HepG2 (cell line): Measurements from ENCODE around the gene JMY.

Experiments used
- EZH2 ChIP-seq: conservative IDR thresholded peaks from 2 replicates; pipeline ENCODE4 v1.6.1; 2012; ENCODE audit warnings: mild to moderate bottlenecking, low read depth, low read length, moderate library complexity
- POLR2AphosphoS2 ChIP-seq: IDR thresholded peaks from 2 replicates; pipeline ENCODE4 v1.6.1; 2011; ENCODE audit warnings: low read depth, low read length, improper control_type of control experiment
- U2AF1 ChIP-seq: fragments of 200-400 bp; formaldehyde crosslinking; optimal IDR thresholded peaks from 2 replicates; pipeline ENCODE3; 2017; ENCODE audit warnings: mild to moderate bottlenecking, low read depth, low read length
- ZSCAN22 ChIP-seq: sonication (generic); formaldehyde crosslinking; IDR thresholded peaks from 2 replicates; pipeline ENCODE4 v1.4.0; 2020; ENCODE audit warnings: mild to moderate bottlenecking, missing genetic modification reagents
- TF ChIP-seq, protein P1 (sequence below): sonication (generic); formaldehyde crosslinking; IDR thresholded peaks from 2 replicates; pipeline ENCODE4 v1.5.0; 2020; ENCODE audit warnings: mild to moderate bottlenecking, missing genetic modification reagents, moderate library complexity

DNA sequence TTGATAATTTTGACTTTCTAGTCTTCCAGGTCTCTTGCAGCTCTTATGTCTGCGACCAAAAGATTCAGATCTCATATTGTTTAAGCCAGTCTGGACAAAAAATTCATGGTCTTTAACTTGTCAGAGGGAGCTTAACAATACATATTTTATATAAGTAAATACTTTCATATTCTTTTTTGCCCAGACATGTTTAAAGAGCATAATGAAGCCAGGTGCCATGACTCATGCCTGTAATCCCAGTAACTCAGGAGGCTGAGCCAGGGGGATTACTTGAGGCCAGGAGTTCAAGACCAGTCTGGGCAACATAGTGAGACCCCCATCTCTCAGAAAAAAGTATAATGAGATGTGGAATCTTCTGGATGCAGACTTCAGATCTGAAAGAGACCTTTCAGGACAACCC lies 69.8 kb downstream of the JMY start:
- TF ChIP-seq ZSCAN22 (CRISPR knock-in tag) (no peak), POLR2AphosphoS2 (no peak), EZH2 (no peak), U2AF1 (no peak)
- TF ChIP-seq, protein P1, sequence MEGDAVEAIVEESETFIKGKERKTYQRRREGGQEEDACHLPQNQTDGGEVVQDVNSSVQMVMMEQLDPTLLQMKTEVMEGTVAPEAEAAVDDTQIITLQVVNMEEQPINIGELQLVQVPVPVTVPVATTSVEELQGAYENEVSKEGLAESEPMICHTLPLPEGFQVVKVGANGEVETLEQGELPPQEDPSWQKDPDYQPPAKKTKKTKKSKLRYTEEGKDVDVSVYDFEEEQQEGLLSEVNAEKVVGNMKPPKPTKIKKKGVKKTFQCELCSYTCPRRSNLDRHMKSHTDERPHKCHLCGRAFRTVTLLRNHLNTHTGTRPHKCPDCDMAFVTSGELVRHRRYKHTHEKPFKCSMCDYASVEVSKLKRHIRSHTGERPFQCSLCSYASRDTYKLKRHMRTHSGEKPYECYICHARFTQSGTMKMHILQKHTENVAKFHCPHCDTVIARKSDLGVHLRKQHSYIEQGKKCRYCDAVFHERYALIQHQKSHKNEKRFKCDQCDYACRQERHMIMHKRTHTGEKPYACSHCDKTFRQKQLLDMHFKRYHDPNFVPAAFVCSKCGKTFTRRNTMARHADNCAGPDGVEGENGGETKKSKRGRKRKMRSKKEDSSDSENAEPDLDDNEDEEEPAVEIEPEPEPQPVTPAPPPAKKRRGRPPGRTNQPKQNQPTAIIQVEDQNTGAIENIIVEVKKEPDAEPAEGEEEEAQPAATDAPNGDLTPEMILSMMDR (CRISPR knock-in tag): no peak
